ENCODE results near the gene RPGR. TPM values are rescaled to one million over a fixed set of nuclear protein-coding genes. Genes with fewer than 3 reads are reported as not detected.

The RPGR gene
- total RNA-seq, 1 experiment from 2014 or later = 15.3 TPM

- peak; percentile 52 for DNase-seq (ENCODE audit: low read depth, low spot score)
- in situ Hi-C loops (cut with HindIII; ENCODE audit: low pct_unique_long_range_greater_than_20kb, low sequenced_read_pairs) = no loop called here
Observed at GRCh38 chrX:38335382-38335781, 8.1 kb upstream of the RPGR start.

DNA sequence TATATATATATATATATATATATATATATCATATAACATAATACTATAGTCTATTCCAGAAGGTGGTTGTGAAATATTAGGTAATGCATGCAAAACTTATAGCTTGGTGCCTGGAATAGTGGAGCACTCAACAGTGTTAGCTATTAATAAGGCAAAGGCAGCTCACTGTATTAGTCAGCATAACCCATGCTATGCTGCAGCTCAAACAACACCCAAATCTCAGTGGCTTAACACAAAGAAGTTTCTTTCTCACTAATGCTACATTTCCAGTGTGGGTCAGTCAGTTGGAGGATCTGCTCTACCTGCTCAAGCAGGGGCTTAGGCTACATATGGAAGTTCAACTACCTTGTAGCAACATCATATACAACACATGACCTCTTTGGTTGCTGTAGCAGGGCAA is 5.2 kb upstream of the RPGR start:
- DNase-seq (ENCODE audit: low read depth, low spot score) = no peak
- in situ Hi-C loops (cut with HindIII; ENCODE audit: low pct_unique_long_range_greater_than_20kb, low sequenced_read_pairs) = no loop called here

DNA sequence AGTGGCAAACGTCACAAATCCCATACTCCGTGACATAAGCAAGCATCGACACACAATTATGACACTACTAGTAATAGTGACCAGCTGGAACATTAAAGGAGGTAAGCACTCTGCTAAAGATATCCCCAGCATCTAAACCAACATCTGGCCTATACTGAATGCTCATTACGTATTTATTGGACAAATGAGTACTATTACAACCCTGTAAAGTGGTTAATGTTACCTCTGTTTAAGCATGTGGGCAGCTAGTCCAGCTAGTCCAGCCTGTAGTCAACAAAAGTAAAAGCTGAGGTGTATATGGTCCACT is 419 bp upstream of the RPGR start:
- in situ Hi-C loops (cut with HindIII; ENCODE audit: low pct_unique_long_range_greater_than_20kb, low sequenced_read_pairs) = no loop called here
- DNase-seq (ENCODE audit: low read depth, low spot score) = no peak

DNA sequence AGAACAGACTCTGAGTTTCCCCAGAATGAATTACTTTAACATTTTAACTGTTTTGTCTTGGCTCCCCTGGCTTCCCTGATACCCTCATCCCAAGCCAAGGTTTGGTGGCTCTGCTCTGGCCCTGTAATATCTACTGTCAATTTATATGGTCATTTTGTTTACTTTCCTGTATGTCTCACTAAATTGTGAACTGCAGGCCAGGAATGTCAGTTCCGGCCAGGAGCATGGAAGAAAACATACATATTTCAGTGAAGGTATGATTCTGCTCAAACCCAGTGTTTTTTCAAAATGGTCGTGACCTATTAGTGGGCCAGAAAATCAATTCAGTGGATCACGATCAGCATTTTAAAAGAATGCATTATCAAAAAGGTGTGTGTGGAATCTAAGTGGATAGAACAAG is 1.2 kb downstream of the RPGR start:
- in situ Hi-C loops (cut with HindIII; ENCODE audit: low pct_unique_long_range_greater_than_20kb, low sequenced_read_pairs) = no loop called here
- no peak for DNase-seq (ENCODE audit: low read depth, low spot score)

DNA sequence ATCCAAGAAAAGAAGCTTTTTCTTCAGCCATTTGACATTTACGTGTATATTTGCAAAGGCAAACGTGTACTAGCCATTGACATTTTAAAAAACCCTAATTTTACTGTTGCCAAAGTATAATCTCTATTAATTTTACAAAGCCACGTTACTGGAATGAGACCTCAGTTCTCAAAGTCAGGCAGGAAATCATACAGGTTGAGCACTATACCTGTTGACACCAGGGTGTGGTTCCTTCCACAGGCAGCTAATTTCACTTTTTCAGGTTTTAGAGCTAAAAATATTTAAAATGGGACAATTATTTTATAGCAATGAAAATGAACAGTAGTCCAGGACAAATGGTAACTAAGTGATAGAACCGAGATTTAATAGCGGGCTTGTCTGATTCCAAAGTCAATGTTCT is 6.5 kb downstream of the RPGR start:
- DNase-seq (ENCODE audit: low read depth, low spot score) = no peak
- in situ Hi-C loops (cut with HindIII; ENCODE audit: low pct_unique_long_range_greater_than_20kb, low sequenced_read_pairs) = no loop called here

DNA sequence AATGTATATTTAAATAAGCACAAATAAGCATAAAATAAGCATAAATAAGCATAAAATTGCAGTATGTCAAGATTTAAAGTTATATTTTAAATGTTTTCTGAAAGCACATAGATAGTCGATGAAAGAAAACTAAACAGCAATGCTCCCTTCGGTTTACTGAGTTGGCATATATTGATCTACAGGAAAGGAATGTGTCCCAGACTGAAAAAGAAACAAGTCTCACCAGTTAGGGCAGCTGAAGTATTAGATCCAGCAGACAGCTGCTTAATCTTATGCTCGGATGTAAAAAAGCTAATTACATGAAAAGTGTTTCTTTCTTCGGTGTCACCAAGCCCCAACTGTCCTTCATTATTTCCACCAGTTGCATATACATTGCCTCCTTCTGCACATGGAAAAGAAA is 8.7 kb downstream of the RPGR start:
- in situ Hi-C loops (cut with HindIII; ENCODE audit: low pct_unique_long_range_greater_than_20kb, low sequenced_read_pairs) = no loop called here
- no peak for DNase-seq (ENCODE audit: low read depth, low spot score)

- in situ Hi-C loops (cut with HindIII; ENCODE audit: low pct_unique_long_range_greater_than_20kb, low sequenced_read_pairs) = no loop called here
Observed at GRCh38 chrX:38318196-38318595, 9.1 kb downstream of the RPGR start.

DNA sequence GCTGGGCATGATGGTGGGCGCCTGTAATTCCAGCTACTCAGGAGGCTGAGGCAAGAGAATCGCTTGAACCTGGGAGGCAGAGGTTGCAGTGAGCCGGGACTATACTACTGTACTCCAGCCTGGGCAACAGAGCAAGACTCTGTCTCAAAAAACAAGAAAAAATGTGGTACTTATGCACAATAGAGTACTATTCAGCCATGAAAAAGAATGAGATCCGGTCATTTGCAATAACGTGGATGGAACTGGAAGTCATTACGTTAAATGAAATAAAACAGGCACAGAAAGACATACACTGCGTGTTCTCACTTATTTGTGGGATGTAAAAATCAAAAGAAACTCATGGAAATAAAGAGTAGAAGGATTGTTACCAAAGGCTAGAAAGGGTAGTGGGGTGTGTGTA is 12.1 kb downstream of the RPGR start:
- in situ Hi-C loops (cut with HindIII; ENCODE audit: low pct_unique_long_range_greater_than_20kb, low sequenced_read_pairs) = no loop called here
- no peak for DNase-seq (ENCODE audit: low read depth, low spot score)

More at GRCh38 chrX:38318196-38318595, 9.1 kb downstream of the RPGR start:
- DNase-seq (ENCODE audit: low read depth, low spot score) = no peak

DNA sequence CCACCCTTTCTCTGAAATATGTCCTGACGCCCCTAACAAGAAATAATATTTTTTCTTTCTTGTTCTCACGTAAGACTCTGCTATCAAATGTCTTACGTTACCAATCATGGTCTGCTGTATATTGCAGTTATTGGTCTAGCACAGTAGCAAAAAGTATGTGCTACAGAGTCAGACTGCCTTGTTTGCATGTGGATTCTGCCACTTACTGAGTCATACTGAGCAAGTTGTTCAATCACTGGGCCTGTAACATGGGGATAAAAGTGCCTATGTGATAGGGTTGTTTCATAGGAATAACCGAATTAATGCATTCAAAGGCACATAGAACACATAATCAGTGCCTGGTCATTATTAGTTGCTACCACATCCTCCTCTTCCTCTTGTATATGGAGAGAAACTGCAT is 14.1 kb downstream of the RPGR start:
- in situ Hi-C loops (cut with HindIII; ENCODE audit: low pct_unique_long_range_greater_than_20kb, low sequenced_read_pairs) = no loop called here
- no peak for DNase-seq (ENCODE audit: low read depth, low spot score)

GRCh38 chrX:38312436-38312835 is 14.9 kb downstream of the RPGR start:
- in situ Hi-C loops (cut with HindIII; ENCODE audit: low pct_unique_long_range_greater_than_20kb, low sequenced_read_pairs) = no loop called here
- no peak for DNase-seq (ENCODE audit: low read depth, low spot score)

DNA sequence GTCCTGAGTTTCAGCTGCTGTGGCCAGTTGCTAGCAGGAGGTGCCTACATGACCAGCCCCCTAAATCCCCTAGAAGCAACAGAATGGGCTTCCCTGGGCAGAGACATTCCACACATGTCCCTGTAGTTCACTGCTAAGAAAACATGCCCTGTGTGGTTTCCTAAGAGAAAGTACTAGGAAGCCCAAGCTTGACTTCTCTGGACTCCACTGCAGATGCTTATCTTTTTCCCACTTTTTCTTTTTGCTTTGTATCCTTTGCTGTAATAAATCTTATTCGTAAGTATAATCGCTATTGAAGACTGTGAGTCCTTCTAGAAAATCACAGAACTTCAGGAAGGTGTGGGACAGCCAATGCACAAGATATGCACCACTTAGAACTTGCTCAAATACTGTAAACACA is 15.6 kb downstream of the RPGR start:
- no peak for DNase-seq (ENCODE audit: low read depth, low spot score)
- in situ Hi-C loops (cut with HindIII; ENCODE audit: low pct_unique_long_range_greater_than_20kb, low sequenced_read_pairs) = no loop called here

DNA sequence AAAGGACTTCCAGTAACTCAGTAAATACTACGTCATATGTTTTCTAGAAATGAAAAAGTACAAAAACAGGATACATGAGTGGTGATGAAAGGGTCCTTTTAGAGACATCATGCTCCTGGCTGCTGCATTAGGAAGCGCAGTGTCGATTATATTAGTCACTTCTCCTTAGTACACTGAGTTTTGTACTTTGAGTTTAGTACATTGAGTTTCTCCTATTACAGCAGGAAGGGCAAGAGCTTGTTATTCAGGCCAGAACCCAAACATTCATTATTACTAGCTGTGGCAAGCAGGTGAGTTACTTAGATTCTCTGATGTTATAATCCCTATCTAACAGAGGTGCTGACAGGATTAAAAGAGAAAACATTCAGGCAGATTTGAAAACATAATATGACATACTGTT is 21.3 kb downstream of the RPGR start:
- in situ Hi-C loops (cut with HindIII; ENCODE audit: low pct_unique_long_range_greater_than_20kb, low sequenced_read_pairs) = no loop called here
- DNase-seq (ENCODE audit: low read depth, low spot score) = peak; percentile 80

- in situ Hi-C loops (cut with HindIII; ENCODE audit: low pct_unique_long_range_greater_than_20kb, low sequenced_read_pairs) = no loop called here
- DNase-seq (ENCODE audit: low read depth, low spot score) = peak; percentile 48
Observed at GRCh38 chrX:38304010-38304409, 23.3 kb downstream of the RPGR start.

GRCh38 chrX:38293741-38294140 is 33.6 kb downstream of the RPGR start:
- peak; percentile 24 for DNase-seq (ENCODE audit: low read depth, low spot score)
- in situ Hi-C loops (cut with HindIII; ENCODE audit: low pct_unique_long_range_greater_than_20kb, low sequenced_read_pairs) = no loop called here

GRCh38 chrX:38287674-38288073 is 39.6 kb downstream of the RPGR start:
- no peak for DNase-seq (ENCODE audit: low read depth, low spot score)
- in situ Hi-C loops (cut with HindIII; ENCODE audit: low pct_unique_long_range_greater_than_20kb, low sequenced_read_pairs) = no loop called here

- in situ Hi-C loops (cut with HindIII; ENCODE audit: low pct_unique_long_range_greater_than_20kb, low sequenced_read_pairs) = no loop called here
Observed at GRCh38 chrX:38285649-38286048, 41.7 kb downstream of the RPGR start.

DNA sequence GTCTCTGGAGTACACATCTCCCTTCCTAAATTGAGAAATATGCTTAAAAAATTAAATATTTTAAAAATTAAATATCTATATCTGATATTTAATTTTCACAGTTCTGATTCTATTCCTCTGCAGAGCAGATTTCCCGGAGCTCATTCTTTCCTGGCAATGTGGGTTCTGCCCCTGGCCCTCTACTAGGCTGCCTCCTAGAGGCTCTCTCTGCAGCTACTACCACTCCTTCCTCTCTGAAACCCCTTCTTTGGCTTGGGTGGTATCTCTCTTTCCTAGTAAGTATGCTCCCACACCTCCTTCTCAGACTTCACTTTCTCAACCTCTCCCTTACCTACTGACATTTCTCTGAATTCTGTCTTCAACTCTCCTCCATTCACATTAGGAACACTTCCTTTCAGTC is 45.3 kb downstream of the RPGR start:
- in situ Hi-C loops (cut with HindIII; ENCODE audit: low pct_unique_long_range_greater_than_20kb, low sequenced_read_pairs) = no loop called here
- DNase-seq (ENCODE audit: low read depth, low spot score) = peak; percentile 59

More at GRCh38 chrX:38285649-38286048, 41.7 kb downstream of the RPGR start:
- no peak for DNase-seq (ENCODE audit: low read depth, low spot score)

- in situ Hi-C loops (cut with HindIII; ENCODE audit: low pct_unique_long_range_greater_than_20kb, low sequenced_read_pairs) = no loop called here
- DNase-seq (ENCODE audit: low read depth, low spot score) = peak; percentile 90
Observed at GRCh38 chrX:38279188-38279587, 48.1 kb downstream of the RPGR start.

DNA sequence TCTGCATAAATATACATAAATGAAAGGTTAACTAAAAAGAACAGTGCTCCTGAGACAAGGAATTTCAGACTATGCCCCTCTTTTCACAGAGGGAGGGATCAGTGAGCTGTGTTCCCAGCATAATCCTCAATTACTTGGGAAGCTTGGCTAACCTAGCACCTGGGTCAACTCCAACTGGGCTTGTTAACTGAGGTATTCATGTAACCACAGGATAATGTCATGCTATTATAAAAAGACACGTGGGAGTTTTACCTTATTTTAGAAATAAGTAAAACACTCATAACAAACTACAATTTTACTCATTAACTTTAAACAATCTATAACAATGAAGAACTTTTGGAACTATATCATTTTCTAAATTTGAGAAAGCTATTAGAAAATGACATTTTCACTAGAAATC is 48.6 kb downstream of the RPGR start:
- in situ Hi-C loops (cut with HindIII; ENCODE audit: low pct_unique_long_range_greater_than_20kb, low sequenced_read_pairs) = no loop called here
- no peak for DNase-seq (ENCODE audit: low read depth, low spot score)

DNA sequence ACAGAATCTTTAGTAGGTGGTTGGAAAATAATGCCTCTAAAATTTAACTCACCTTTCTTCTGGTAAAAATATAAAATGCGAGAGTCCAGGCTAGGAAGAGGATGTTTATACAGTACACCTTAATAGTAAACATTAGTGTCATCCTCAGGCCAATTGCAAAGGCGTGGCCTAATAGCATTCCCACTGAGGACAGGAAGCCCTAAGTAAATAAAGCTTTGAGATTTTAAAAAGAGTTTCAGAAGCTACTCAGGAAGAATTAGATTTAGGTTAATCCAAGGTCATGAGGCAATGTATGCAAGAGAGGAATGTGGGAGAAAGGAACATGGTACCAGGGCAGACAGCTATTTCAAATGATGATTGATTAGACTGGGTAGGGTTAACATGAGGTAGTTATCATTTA is 49.5 kb downstream of the RPGR start:
- in situ Hi-C loops (cut with HindIII; ENCODE audit: low pct_unique_long_range_greater_than_20kb, low sequenced_read_pairs) = no loop called here

GRCh38 chrX:38277136-38277535 is 50.2 kb downstream of the RPGR start:
- in situ Hi-C loops (cut with HindIII; ENCODE audit: low pct_unique_long_range_greater_than_20kb, low sequenced_read_pairs) = no loop called here
- no peak for DNase-seq (ENCODE audit: low read depth, low spot score)

More for the DNA sequence above, 49.5 kb downstream of the RPGR start:
- no peak for DNase-seq (ENCODE audit: low read depth, low spot score)

Data from SK-MEL-5 (cell line).